K562 (cell line): ENCODE results near the gene ZNF8. TPM values are rescaled to one million over a fixed set of nuclear protein-coding genes. Genes with fewer than 3 reads are reported as not detected.

Experiments
- ETV5 ChIP-seq: sonication (generic); formaldehyde crosslinking; IDR thresholded peaks from 2 replicates; pipeline ENCODE4 v1.4.0; 2020; ENCODE audit warnings: low read depth, mild to moderate bottlenecking, missing genetic modification reagents
- GATAD2A ChIP-seq: fragments of 450-650 bp; IDR thresholded peaks from 2 replicates; pipeline ENCODE4 v1.6.1; 2017
- HMG20B ChIP-seq: fragments of 250-450 bp; sonication (Bioruptor Pico); IDR thresholded peaks from 2 replicates; pipeline ENCODE4 v1.5.0; 2021; ENCODE audit warnings: mild to moderate bottlenecking
- HOMEZ ChIP-seq: fragments of 250-450 bp; sonication (Bioruptor Pico); IDR thresholded peaks from 2 replicates; pipeline ENCODE4 v1.4.0; 2020; ENCODE audit warnings: mild to moderate bottlenecking, moderate library complexity
- MEF2D ChIP-seq: conservative IDR thresholded peaks from 2 replicates; pipeline ENCODE4 v1.6.1; 2016; ENCODE audit warnings: low read depth, missing genetic modification characterization, missing compliant biosample characterization
- NONO ChIP-seq, 2 experiments: fragments of 200-400 bp in 1 of 2; fragments of 450-650 bp in 1 of 2; formaldehyde crosslinking in 1 of 2; IDR thresholded peaks; 2 replicates each; pipeline ENCODE4 v1.6.1; 2017; ENCODE audit warnings: low read depth in 2 of 2, mild to moderate bottlenecking in 2 of 2, moderate library complexity in 2 of 2, low read length in 1 of 2
- POLR2AphosphoS2 ChIP-seq: IDR thresholded peaks from 2 replicates; pipeline ENCODE4 v1.6.1; 2012; ENCODE audit warnings: low read length, improper control_type of control experiment
- RBM14 ChIP-seq: fragments of 200-400 bp; formaldehyde crosslinking; IDR thresholded peaks from 2 replicates; pipeline ENCODE4 v1.6.1; 2018; ENCODE audit warnings: low read depth, mild to moderate bottlenecking, low read length, moderate library complexity, borderline replicate concordance; ENCODE audit not compliant: insufficient read depth
- RBM15 ChIP-seq: fragments of 200-400 bp; formaldehyde crosslinking; IDR thresholded peaks from 2 replicates; pipeline ENCODE4 v1.6.1; 2018; ENCODE audit warnings: mild to moderate bottlenecking, low read length, moderate library complexity; ENCODE audit not compliant: insufficient read depth
- RFX7 ChIP-seq: fragments of 250-450 bp; sonication (Bioruptor Pico); IDR thresholded peaks from 2 replicates; pipeline ENCODE4 v1.5.1; 2021; ENCODE audit warnings: mild to moderate bottlenecking
- SMARCC2 ChIP-seq: fragments of 450-650 bp; IDR thresholded peaks from 2 replicates; pipeline ENCODE4 v1.6.1; 2017; ENCODE audit warnings: antibody characterized with exemption, moderate library complexity, mild to moderate bottlenecking, low read depth
- ZNF280B ChIP-seq: fragments of 250-450 bp; sonication (Bioruptor Pico); IDR thresholded peaks from 2 replicates; pipeline ENCODE4 v1.5.1; 2021; ENCODE audit warnings: mild to moderate bottlenecking
- ZNF318 ChIP-seq, 2 experiments: fragments of 450-650 bp; IDR thresholded peaks; 2 replicates each; pipeline ENCODE4 v1.6.1; 2016; ENCODE audit warnings: mild to moderate bottlenecking in 2 of 2, borderline replicate concordance in 1 of 2, low read depth in 1 of 2, moderate library complexity in 1 of 2
- ZNF384 ChIP-seq: IDR thresholded peaks from 2 replicates; pipeline ENCODE4 v1.6.1; 2012; ENCODE audit warnings: low read depth, low read length, improper control_type of control experiment
- ZNF79 ChIP-seq: fragments of 250-450 bp; sonication (Bioruptor Pico); IDR thresholded peaks from 2 replicates; pipeline ENCODE4 v1.4.0; 2020; ENCODE audit warnings: low read depth, mild to moderate bottlenecking, moderate library complexity
- ZNF830 ChIP-seq: fragments of 250-450 bp; sonication (Bioruptor Pico); IDR thresholded peaks from 2 replicates; pipeline ENCODE4 v1.5.0; 2021; ENCODE audit warnings: mild to moderate bottlenecking
- polyA plus RNA-seq, 8 experiments: library from polyadenylated mRNA; depleted of rRNA in 4 of 8; stranded (reverse) in 5 of 8; unstranded in 3 of 8; fragments of >200 nt; fragmentation: Nextera tagmentation in 2 of 8; fragmentation: Illumina TruSeq in 1 of 8; extraction: Ambion mirVana in 2 of 8; extraction: Trizol in 1 of 8; gene quantifications; 2 replicates each; pipeline versions ENCODE4 v1.2.1 to v1.2.3, GENCODE V29; 2011 to 2014; ENCODE audit warnings: inconsistent platforms in 1 of 8, missing spikeins in 1 of 8
- total RNA-seq, 7 experiments: library from RNA; depleted of rRNA in 6 of 7; stranded (reverse); fragments of >200 nt in 6 of 7; fragmentation: Illumina TruSeq in 2 of 7; extraction: Trizol in 2 of 7; gene quantifications; 2 replicates each; pipeline versions ENCODE4 v1.2.1 to v1.2.3, GENCODE V29; 2011 to 2021; ENCODE audit warnings: low replicate concordance in 1 of 7

Gene ZNF8
- total and polyA plus RNA-seq, 9 of the 15 experiments (the other 6 are each of a cell fraction or from before 2014, with no cell fraction given): 0.71 to 7.7 (median 4.7) TPM

GRCh38 chr19:58279042-58279924 lies 528 bp downstream of the ZNF8 start (continued):
- TF ChIP-seq ZNF830 (CRISPR knock-in tag): 0 out of 2 replicates have a peak, but pooled peaks have one; percentile 75
- no peak for TF ChIP-seq SMARCC2
- TF ChIP-seq ZNF384: no peak
- no peak for TF ChIP-seq RBM14
- TF ChIP-seq ZNF318 (IDR thresholded peaks at IDR 0.05; ENCODE audit: borderline replicate concordance in 1 of 2, low read depth in 1 of 2): no peak
- TF ChIP-seq RFX7 (CRISPR knock-in tag): no peak
- TF ChIP-seq POLR2AphosphoS2: no peak
- no peak for TF ChIP-seq ZNF79
- no peak for TF ChIP-seq HOMEZ
- peak; percentile 47 for TF ChIP-seq ETV5 (CRISPR knock-in tag)
- no peak for TF ChIP-seq ZNF280B (CRISPR knock-in tag)
- no peak for TF ChIP-seq RBM15
- TF ChIP-seq GATAD2A: no peak; the same call in 1 of the 2 replicates
- TF ChIP-seq MEF2D (tag): no peak
- TF ChIP-seq NONO (IDR thresholded peaks at IDR 0.05; ENCODE audit: low read depth in 2 of 2, low read length in 1 of 2): no peak
- TF ChIP-seq HMG20B: no peak
